ENCODE data around the gene ST6GALNAC6. TPM values are rescaled to one million over a fixed set of nuclear protein-coding genes. Genes with fewer than 3 reads are reported as not detected.

Gene ST6GALNAC6
- total RNA-seq, 1 experiment from 2014 or later, result 24.5 TPM

DNA sequence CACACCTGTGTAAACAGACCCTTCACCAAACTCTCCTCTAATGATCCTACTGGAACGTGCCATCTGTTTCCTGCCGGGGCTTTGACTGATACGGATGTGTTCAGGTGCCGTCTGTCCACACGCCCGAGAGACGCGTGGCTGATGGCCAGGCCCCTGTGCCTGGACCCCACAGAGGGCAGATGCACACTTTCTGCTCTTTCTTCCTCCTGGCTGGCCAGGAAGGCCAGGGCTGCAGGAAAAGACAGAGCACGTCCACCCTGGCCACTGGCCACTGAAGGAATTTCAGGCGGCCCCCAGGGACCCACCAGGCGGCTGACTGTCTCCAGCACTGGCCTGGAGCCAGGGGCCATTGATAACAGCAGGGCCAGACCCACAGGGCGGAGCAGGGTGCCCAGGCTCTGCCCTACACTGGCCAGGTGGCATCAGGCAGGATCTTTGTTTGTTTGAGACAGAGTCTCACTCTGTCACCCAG lies 41.3 kb downstream of the ST6GALNAC6 start:
- no peak overlapping the region for H2AFZ ChIP-seq (ENCODE audit: low read depth, low read length, poor library complexity, severe bottlenecking)
- H4K20me1 ChIP-seq (ENCODE audit: insufficient read depth), result no peaks in the 10 kb centered on the region
- no peaks in the 10 kb centered on the region for H3K9me2 ChIP-seq (ENCODE audit: insufficient read depth)
- no peak overlapping the region for H3K4me3 ChIP-seq (replicated peaks in 1 of 2; ENCODE audit: low read depth in 1 of 2, low read length in 2 of 2)
- POLR2A ChIA-PET, result no interaction called here
- no peak for DNase-seq (ENCODE audit: low read depth, low spot score)
- H3K27ac ChIP-seq (ENCODE audit: low read depth, low read length), result no peak overlapping the region
- H3K9me3 ChIP-seq (ENCODE audit: control insufficient read depth in 1 of 2, insufficient read depth in 1 of 2, low read depth in 1 of 2, low read length in 2 of 2), result no peaks in the 10 kb centered on the region
- TF ChIP-seq YY1 (IDR thresholded peaks at IDR 0.05; ENCODE audit: extremely low read depth, insufficient replicate concordance, low read depth, low read length) (no peak), CEBPB (IDR thresholded peaks at IDR 0.05; ENCODE audit: low read depth) (no peak), ELF1 (IDR thresholded peaks at IDR 0.05; ENCODE audit: borderline replicate concordance, low read depth) (no peak), EGR1 (IDR thresholded peaks at IDR 0.05; ENCODE audit: low read depth) (no peak), TCF7L2 (IDR thresholded peaks at IDR 0.05; ENCODE audit: borderline replicate concordance, extremely low read depth, insufficient read depth, insufficient read length) (no peak), SP1 (IDR thresholded peaks at IDR 0.05; ENCODE audit: low read depth) (no peak), ZNF274 (IDR thresholded peaks at IDR 0.05; ENCODE audit: low read depth, low read length) (no peak), JUND (IDR thresholded peaks at IDR 0.05) (no peak), EZH2phosphoT487 (IDR thresholded peaks at IDR 0.05; ENCODE audit: borderline replicate concordance) (no peak), SIN3A (IDR thresholded peaks at IDR 0.05; ENCODE audit: low read depth) (no peak), ZFX (IDR thresholded peaks at IDR 0.05) (no peak)
- TF ChIP-seq, protein P1, sequence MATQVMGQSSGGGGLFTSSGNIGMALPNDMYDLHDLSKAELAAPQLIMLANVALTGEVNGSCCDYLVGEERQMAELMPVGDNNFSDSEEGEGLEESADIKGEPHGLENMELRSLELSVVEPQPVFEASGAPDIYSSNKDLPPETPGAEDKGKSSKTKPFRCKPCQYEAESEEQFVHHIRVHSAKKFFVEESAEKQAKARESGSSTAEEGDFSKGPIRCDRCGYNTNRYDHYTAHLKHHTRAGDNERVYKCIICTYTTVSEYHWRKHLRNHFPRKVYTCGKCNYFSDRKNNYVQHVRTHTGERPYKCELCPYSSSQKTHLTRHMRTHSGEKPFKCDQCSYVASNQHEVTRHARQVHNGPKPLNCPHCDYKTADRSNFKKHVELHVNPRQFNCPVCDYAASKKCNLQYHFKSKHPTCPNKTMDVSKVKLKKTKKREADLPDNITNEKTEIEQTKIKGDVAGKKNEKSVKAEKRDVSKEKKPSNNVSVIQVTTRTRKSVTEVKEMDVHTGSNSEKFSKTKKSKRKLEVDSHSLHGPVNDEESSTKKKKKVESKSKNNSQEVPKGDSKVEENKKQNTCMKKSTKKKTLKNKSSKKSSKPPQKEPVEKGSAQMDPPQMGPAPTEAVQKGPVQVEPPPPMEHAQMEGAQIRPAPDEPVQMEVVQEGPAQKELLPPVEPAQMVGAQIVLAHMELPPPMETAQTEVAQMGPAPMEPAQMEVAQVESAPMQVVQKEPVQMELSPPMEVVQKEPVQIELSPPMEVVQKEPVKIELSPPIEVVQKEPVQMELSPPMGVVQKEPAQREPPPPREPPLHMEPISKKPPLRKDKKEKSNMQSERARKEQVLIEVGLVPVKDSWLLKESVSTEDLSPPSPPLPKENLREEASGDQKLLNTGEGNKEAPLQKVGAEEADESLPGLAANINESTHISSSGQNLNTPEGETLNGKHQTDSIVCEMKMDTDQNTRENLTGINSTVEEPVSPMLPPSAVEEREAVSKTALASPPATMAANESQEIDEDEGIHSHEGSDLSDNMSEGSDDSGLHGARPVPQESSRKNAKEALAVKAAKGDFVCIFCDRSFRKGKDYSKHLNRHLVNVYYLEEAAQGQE (IDR thresholded peaks at IDR 0.05; ENCODE audit: low read depth), result no peak
- TF ChIP-seq, protein P2, sequence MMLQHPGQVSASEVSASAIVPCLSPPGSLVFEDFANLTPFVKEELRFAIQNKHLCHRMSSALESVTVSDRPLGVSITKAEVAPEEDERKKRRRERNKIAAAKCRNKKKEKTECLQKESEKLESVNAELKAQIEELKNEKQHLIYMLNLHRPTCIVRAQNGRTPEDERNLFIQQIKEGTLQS (IDR thresholded peaks at IDR 0.05), result no peak
- TF ChIP-seq, protein P3, sequence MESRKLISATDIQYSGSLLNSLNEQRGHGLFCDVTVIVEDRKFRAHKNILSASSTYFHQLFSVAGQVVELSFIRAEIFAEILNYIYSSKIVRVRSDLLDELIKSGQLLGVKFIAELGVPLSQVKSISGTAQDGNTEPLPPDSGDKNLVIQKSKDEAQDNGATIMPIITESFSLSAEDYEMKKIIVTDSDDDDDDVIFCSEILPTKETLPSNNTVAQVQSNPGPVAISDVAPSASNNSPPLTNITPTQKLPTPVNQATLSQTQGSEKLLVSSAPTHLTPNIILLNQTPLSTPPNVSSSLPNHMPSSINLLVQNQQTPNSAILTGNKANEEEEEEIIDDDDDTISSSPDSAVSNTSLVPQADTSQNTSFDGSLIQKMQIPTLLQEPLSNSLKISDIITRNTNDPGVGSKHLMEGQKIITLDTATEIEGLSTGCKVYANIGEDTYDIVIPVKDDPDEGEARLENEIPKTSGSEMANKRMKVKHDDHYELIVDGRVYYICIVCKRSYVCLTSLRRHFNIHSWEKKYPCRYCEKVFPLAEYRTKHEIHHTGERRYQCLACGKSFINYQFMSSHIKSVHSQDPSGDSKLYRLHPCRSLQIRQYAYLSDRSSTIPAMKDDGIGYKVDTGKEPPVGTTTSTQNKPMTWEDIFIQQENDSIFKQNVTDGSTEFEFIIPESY (IDR thresholded peaks at IDR 0.05; ENCODE audit: extremely low read depth, insufficient replicate concordance, low read length), result no peak
- TF ChIP-seq, protein P4, sequence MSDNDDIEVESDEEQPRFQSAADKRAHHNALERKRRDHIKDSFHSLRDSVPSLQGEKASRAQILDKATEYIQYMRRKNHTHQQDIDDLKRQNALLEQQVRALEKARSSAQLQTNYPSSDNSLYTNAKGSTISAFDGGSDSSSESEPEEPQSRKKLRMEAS (IDR thresholded peaks at IDR 0.05), result no peak
- H3K4me2 ChIP-seq (ENCODE audit: low read length), result no peak overlapping the region
- H3K9ac ChIP-seq (ENCODE audit: low read length), result no peak overlapping the region
- H3K36me3 ChIP-seq (ENCODE audit: control insufficient read depth in 1 of 2, insufficient read depth in 2 of 2, low read length in 2 of 2), result no peaks in the 10 kb centered on the region
- no peaks in the 10 kb centered on the region for H3K27me3 ChIP-seq (ENCODE audit: insufficient read depth, low read length)
- ATAC-seq, result no peak
- no peaks in the 10 kb centered on the region for H3K4me1 ChIP-seq (ENCODE audit: control insufficient read depth in 1 of 2, insufficient read depth in 2 of 2, low read length in 2 of 2)
- CTCF ChIA-PET, result no interaction called here
- no TSS peak for BruUV-seq (replicated peaks)
- no peaks in the 10 kb centered on the region for H3K79me2 ChIP-seq (ENCODE audit: insufficient read depth, low read length)
- intact Hi-C loops (cut with micrococcal nuclease), result no loop called here
- RAD21 ChIA-PET (ENCODE audit: low non-redundant PET in 1 of 2, low total read pairs in 2 of 2, uncharacterized antibody in 2 of 2, unreplicated experiment in 2 of 2), result no interaction called here
